GM23338 (cell line): Measurements from ENCODE around the gene LRFN3. TPM values are rescaled to one million over a fixed set of nuclear protein-coding genes. Genes with fewer than 3 reads are reported as not detected.

Experiments used
- ATAC-seq: fragments of 200-7000 bp; cut with Tn5 transposase; 3 replicates; pipeline ENCODE4 v1.9.1; 2020
- DNase-seq: peaks from one replicate; pipeline ENCODE4 v3.0.0-alpha.2; 2015; ENCODE audit warnings: low spot score
- H2AFZ ChIP-seq: fragments of 200-600 bp; sonication (generic); 2 replicates; pipeline ENCODE4 v1.8.0; 2016; ENCODE audit warnings: antibody characterized with exemption, mild to moderate bottlenecking, moderate library complexity
- H3F3A ChIP-seq: fragments of 200-600 bp; sonication (generic); replicated peaks from 2 replicates; pipeline ENCODE4 v1.8.0; 2017; ENCODE audit warnings: antibody characterized with exemption, mixed run types, low read depth
- H3K27ac ChIP-seq: fragments of 200-600 bp; sonication (generic); 2 replicates; pipeline ENCODE4 v1.6.1; 2016; ENCODE audit warnings: low read depth
- H3K27me3 ChIP-seq: fragments of 200-600 bp; sonication (generic); 2 replicates; pipeline ENCODE4 v1.8.0; 2016; ENCODE audit warnings: mild to moderate bottlenecking, mixed run types, moderate library complexity; ENCODE audit not compliant: insufficient read depth
- H3K36me3 ChIP-seq: fragments of 200-600 bp; sonication (generic); 2 replicates; pipeline ENCODE4 v1.8.0; 2016; ENCODE audit warnings: mild to moderate bottlenecking; ENCODE audit not compliant: insufficient read depth
- H3K4me1 ChIP-seq: fragments of 200-600 bp; sonication (generic); 2 replicates; pipeline ENCODE4 v1.8.0; 2016; ENCODE audit warnings: mild to moderate bottlenecking, moderate library complexity; ENCODE audit not compliant: insufficient read depth
- H3K4me2 ChIP-seq: fragments of 200-600 bp; sonication (generic); 2 replicates; pipeline ENCODE4 v1.7.1; 2017; ENCODE audit warnings: mixed run types
- H3K4me3 ChIP-seq: fragments of 200-600 bp; sonication (generic); 2 replicates; pipeline ENCODE4 v1.6.1; 2016; ENCODE audit warnings: mixed run types
- H3K79me2 ChIP-seq: fragments of 200-600 bp; sonication (generic); replicated peaks from 2 replicates; pipeline ENCODE4 v1.8.0; 2017; ENCODE audit warnings: mild to moderate bottlenecking; ENCODE audit not compliant: insufficient read depth
- H3K9me2 ChIP-seq: fragments of 200-600 bp; sonication (generic); 2 replicates; pipeline ENCODE4 v1.8.0; 2017; ENCODE audit not compliant: insufficient read depth
- H4K20me1 ChIP-seq: fragments of 200-600 bp; sonication (generic); replicated peaks from 2 replicates; pipeline ENCODE4 v1.8.0; 2017; ENCODE audit warnings: mild to moderate bottlenecking; ENCODE audit not compliant: insufficient read depth
- H3K27ac Mint-ChIP-seq: 2 replicates; pipeline ENCODE4 v1.8.0; 2020; ENCODE audit warnings: inconsistent platforms, mild to moderate bottlenecking, moderate library complexity, mixed read lengths
- H3K27me3 Mint-ChIP-seq: 3 replicates; pipeline ENCODE4 v1.8.0; 2022; ENCODE audit warnings: low read depth, mild to moderate bottlenecking, moderate library complexity, mixed read lengths, inconsistent platforms; ENCODE audit not compliant: insufficient read depth, poor library complexity
- H3K36me3 Mint-ChIP-seq: 3 replicates; pipeline ENCODE4 v1.8.0; 2021; ENCODE audit warnings: low read depth, mild to moderate bottlenecking, inconsistent platforms, moderate library complexity, mixed read lengths
- H3K4me1 Mint-ChIP-seq: 3 replicates; pipeline ENCODE4 v1.8.0; 2020; ENCODE audit warnings: mild to moderate bottlenecking, inconsistent platforms, mixed read lengths
- H3K4me3 Mint-ChIP-seq: 3 replicates; pipeline ENCODE4 v1.8.0; 2021; ENCODE audit warnings: moderate library complexity, mild to moderate bottlenecking, inconsistent platforms, mixed read lengths
- H3K9me3 Mint-ChIP-seq: 3 replicates; pipeline ENCODE4 v1.8.0; 2020; ENCODE audit warnings: moderate library complexity, mild to moderate bottlenecking, inconsistent platforms, mixed read lengths
- CTCF ChIP-seq, 2 experiments: fragments of 200-600 bp in 1 of 2; sonication (generic) in 1 of 2; conservative IDR thresholded peaks; 2 replicates each; pipeline versions ENCODE4 v1.5.1 to v1.6.1; 2016 to 2017; ENCODE audit warnings: antibody characterized with exemption in 2 of 2, low read depth in 2 of 2, mild to moderate bottlenecking in 2 of 2, moderate library complexity in 1 of 2
- EZH2phosphoT487 ChIP-seq: fragments of 200-600 bp; sonication (generic); IDR thresholded peaks from one replicate; pipeline ENCODE4 v1.8.1; 2018; ENCODE audit warnings: antibody characterized with exemption; ENCODE audit not compliant: unreplicated experiment
- POLR2AphosphoS5 ChIP-seq: IDR thresholded peaks from 2 replicates; pipeline ENCODE4 v1.6.1; 2016; ENCODE audit warnings: antibody characterized with exemption, low read depth
- REST ChIP-seq: IDR thresholded peaks from one replicate; pipeline ENCODE4 v1.6.1; 2018; ENCODE audit warnings: antibody characterized with exemption; ENCODE audit not compliant: unreplicated experiment
- ZNF114 ChIP-seq: fragments of 250-450 bp; sonication (Bioruptor Pico); IDR thresholded peaks from 2 replicates; pipeline ENCODE4 v1.5.0; 2020; ENCODE audit warnings: mild to moderate bottlenecking, moderate library complexity
- ZNF331 ChIP-seq: fragments of 250-450 bp; sonication (Bioruptor Pico); IDR thresholded peaks from 2 replicates; pipeline ENCODE4 v1.5.0; 2020; ENCODE audit warnings: low read depth, mild to moderate bottlenecking, moderate library complexity
- polyA plus RNA-seq: library from polyadenylated mRNA; unstranded; fragments of >200 nt; fragmentation: Nextera tagmentation; extraction: Ambion mirVana; gene quantifications from 2 replicates; pipeline ENCODE4 v1.2.1, GENCODE V29; 2016
- total RNA-seq: library from RNA; depleted of rRNA; stranded (reverse); fragments of >200 nt; shearing (Covaris generic); gene quantifications from 2 replicates; pipeline ENCODE4 v1.2.3, GENCODE V29; 2014

LRFN3 gene
- total and polyA plus RNA-seq, 2 experiments from 2014 or later: 5.8 to 15.1 TPM

- Histone ChIP-seq H3K9me2 (no peaks in the 10 kb centered on the region), H3K79me2 (peaks cover 13% of the 10 kb centered on the region), H3K4me1 (peaks cover 4% of the 10 kb centered on the region; the same call in 1 of the 2 replicates), H3K27ac (no peak overlapping the region), H3K27me3 (no peaks in the 10 kb centered on the region), H3K36me3 (peaks cover 23% of the 10 kb centered on the region), H3K4me3 (no peak overlapping the region), H3K4me2 (no peak overlapping the region), H3F3A (0 out of 2 replicates have a peak, but pooled peaks cover 8% of the 10 kb centered on the region), H4K20me1 (peaks cover 12% of the 10 kb centered on the region), H2AFZ (no peak overlapping the region)
- peaks cover 52% of the 10 kb centered on the region for H3K36me3 Mint-ChIP-seq
- H3K4me3 Mint-ChIP-seq: no peak overlapping the region
- peaks cover 7% of the 10 kb centered on the region for H3K27me3 Mint-ChIP-seq
- DNase-seq (no peak), ATAC-seq (no peak)
- no peaks in the 10 kb centered on the region for H3K4me1 Mint-ChIP-seq
- TF ChIP-seq REST: no peak
- TF ChIP-seq CTCF (conservative IDR thresholded peaks at IDR 0.05; ENCODE audit: low read depth in 2 of 2): no peak
- no peak for TF ChIP-seq ZNF114 (CRISPR knock-in tag)
- H3K27ac Mint-ChIP-seq: no peak overlapping the region
- no peaks in the 10 kb centered on the region for H3K9me3 Mint-ChIP-seq
Observed at GRCh38 chr19:35894342-35894741, 41.8 kb upstream of the LRFN3 start.

GRCh38 chr19:35895911-35896642 is 40.1 kb upstream of the LRFN3 start:
- Mint-ChIP-seq H3K27me3 (peaks cover 7% of the 10 kb centered on the region), H3K27ac (no peak overlapping the region), H3K9me3 (no peaks in the 10 kb centered on the region), H3K4me3 (no peak overlapping the region; the same call in 2 of the 3 replicates), H3K36me3 (peaks cover 38% of the 10 kb centered on the region), H3K4me1 (peaks cover 4% of the 10 kb centered on the region; the same call in 2 of the 3 replicates)
- Histone ChIP-seq H4K20me1 (peaks cover 10% of the 10 kb centered on the region), H3K79me2 (peaks cover 13% of the 10 kb centered on the region), H3K27me3 (no peaks in the 10 kb centered on the region), H3K4me3 (no peak overlapping the region), H3K36me3 (peaks cover 21% of the 10 kb centered on the region), H3K4me2 (no peak overlapping the region), H2AFZ (no peak overlapping the region), H3F3A (0 out of 2 replicates have a peak, but pooled peaks cover 10% of the 10 kb centered on the region), H3K27ac (no peak overlapping the region), H3K9me2 (no peaks in the 10 kb centered on the region), H3K4me1 (peaks cover 6% of the 10 kb centered on the region)
- TF ChIP-seq ZNF331 (no peak), EZH2phosphoT487 (no peak), POLR2AphosphoS5 (no peak)
- DNase-seq (no peak), ATAC-seq (no peak)
